Ovary (tissue), 3 donors: ENCODE data around the gene FAM135A.

ENCODE experiments used
- EP300 ChIP-seq: sonication (generic); formaldehyde crosslinking; IDR thresholded peaks from one replicate; pipeline ENCODE4 v1.6.1; 2017; ENCODE audit warnings: antibody characterized with exemption
- POLR2A ChIP-seq: fragments of 450-650 bp; IDR thresholded peaks from one replicate; pipeline ENCODE4 v1.6.1; 2017; ENCODE audit warnings: antibody characterized with exemption, mild to moderate bottlenecking, moderate library complexity
- TF ChIP-seq, protein P1 (sequence below), 3 donors: fragments of 450-650 bp in 2 of 3; fragments of 200-600 bp in 1 of 3; IDR thresholded peaks; one replicate each; pipeline versions ENCODE4 v1.5.1 to v1.8.0; 2016 to 2022; ENCODE audit warnings: antibody characterized with exemption in 3 of 3, mild to moderate bottlenecking in 1 of 3
- donor health status: DM: no; HTN: no; CAD: no.

- TF ChIP-seq, protein P1, sequence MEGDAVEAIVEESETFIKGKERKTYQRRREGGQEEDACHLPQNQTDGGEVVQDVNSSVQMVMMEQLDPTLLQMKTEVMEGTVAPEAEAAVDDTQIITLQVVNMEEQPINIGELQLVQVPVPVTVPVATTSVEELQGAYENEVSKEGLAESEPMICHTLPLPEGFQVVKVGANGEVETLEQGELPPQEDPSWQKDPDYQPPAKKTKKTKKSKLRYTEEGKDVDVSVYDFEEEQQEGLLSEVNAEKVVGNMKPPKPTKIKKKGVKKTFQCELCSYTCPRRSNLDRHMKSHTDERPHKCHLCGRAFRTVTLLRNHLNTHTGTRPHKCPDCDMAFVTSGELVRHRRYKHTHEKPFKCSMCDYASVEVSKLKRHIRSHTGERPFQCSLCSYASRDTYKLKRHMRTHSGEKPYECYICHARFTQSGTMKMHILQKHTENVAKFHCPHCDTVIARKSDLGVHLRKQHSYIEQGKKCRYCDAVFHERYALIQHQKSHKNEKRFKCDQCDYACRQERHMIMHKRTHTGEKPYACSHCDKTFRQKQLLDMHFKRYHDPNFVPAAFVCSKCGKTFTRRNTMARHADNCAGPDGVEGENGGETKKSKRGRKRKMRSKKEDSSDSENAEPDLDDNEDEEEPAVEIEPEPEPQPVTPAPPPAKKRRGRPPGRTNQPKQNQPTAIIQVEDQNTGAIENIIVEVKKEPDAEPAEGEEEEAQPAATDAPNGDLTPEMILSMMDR (IDR thresholded peaks at IDR 0.05): no peak
- TF ChIP-seq POLR2A (no peak), EP300 (no peak)
Observed at GRCh38 chr6:70547905-70548304, 134.6 kb downstream of the FAM135A start.
